Esophagus squamous epithelium (tissue), 4 donors: ENCODE data around the gene DENND1A.

Experiments used
- CTCF ChIP-seq, 6 experiments: fragments of 450-650 bp in 4 of 6; fragments of 200-600 bp in 2 of 6; sonication (generic) in 2 of 6; IDR thresholded peaks; one replicate each; pipeline ENCODE4 v1.5.1; 2016 to 2019; ENCODE audit warnings: antibody characterized with exemption in 6 of 6, mild to moderate bottlenecking in 4 of 6, moderate library complexity in 4 of 6
- POLR2A ChIP-seq, 4 donors: fragments of 450-650 bp; IDR thresholded peaks; one replicate each; pipeline ENCODE4 v1.6.1; 2017; ENCODE audit warnings: antibody characterized with exemption in 4 of 4, mild to moderate bottlenecking in 4 of 4, moderate library complexity in 3 of 4

DNA sequence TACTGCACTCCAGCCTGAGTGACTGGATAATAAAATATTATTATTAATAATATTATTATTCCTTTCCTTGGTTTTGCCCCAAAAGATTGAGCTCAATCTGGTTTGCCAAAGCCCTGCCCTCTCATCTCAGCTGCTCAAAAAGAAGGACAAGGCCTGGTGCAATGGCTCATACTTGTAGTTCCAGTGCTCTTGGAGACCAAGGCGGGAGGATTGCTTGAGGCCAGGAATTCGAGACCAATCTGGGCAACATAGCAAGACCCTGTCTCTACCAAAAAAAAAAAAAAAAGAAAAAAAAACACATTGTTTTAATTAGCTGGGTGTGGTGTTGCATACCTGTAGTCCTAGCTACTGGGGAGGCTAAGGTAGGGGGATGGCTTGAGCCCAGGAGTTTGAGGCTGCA lies 13.7 kb upstream of the DENND1A start:
- TF ChIP-seq CTCF (IDR thresholded peaks at IDR 0.05) (no peak), POLR2A (IDR thresholded peaks at IDR 0.05) (no peak)
